HCT116 (cell line): ENCODE results near the gene DHX15. TPM values are rescaled to one million over a fixed set of nuclear protein-coding genes. Genes with fewer than 3 reads are reported as not detected.

Source experiments
- ATAC-seq: fragments of 200-7000 bp; cut with Tn5 transposase; 2 replicates; pipeline ENCODE4 v1.9.1; 2020; ENCODE audit warnings: mild to moderate bottlenecking, moderate library complexity
- BruUV-seq: library from RNA; stranded (reverse); fragments of 400-500 nt; replicated peaks from 2 replicates; lab custom pipeline; 2021; lab: Mats Ljungman, UMichigan
- CTCF ChIA-PET: fragments of 300-600 bp; sonication (Branson Sonifier 250); formaldehyde crosslinking; loops from one replicate; lab custom pipeline; 2021; ENCODE audit warnings: antibody characterized with exemption; lab: Charles Lee
- POLR2A ChIA-PET: fragments of 300-600, 350-600 bp; sonication (Branson Sonifier 250); formaldehyde crosslinking; loops from one replicate; lab custom pipeline; 2021; ENCODE audit warnings: antibody characterized with exemption; lab: Charles Lee
- RAD21 ChIA-PET, 2 experiments: fragments of 300-600 bp; sonication (Branson Sonifier 250); formaldehyde crosslinking; loops; one replicate each; lab custom pipeline; 2023; ENCODE audit warnings: low total read pairs in 2 of 2; ENCODE audit not compliant: uncharacterized antibody in 2 of 2, unreplicated experiment in 2 of 2, low non-redundant PET in 1 of 2; lab: Charles Lee
- DNase-seq: peaks from one replicate; pipeline ENCODE4 v3.0.0-alpha.2; 2010; ENCODE audit warnings: low read depth, low spot score
- H2AFZ ChIP-seq: fragments of 200-600 bp; shearing (Covaris generic), sonication (generic); 2 replicates; pipeline ENCODE4 v1.6.1; 2017; ENCODE audit warnings: low read depth, mixed run types, mixed read lengths, antibody characterized with exemption, low read length; ENCODE audit not compliant: poor library complexity, severe bottlenecking
- H3K27ac ChIP-seq: 2 replicates; pipeline ENCODE4 v1.5.1; 2012; ENCODE audit warnings: low read depth, low read length
- H3K27me3 ChIP-seq: fragments of 200-600 bp; sonication (generic); 2 replicates; pipeline ENCODE4 v1.6.1; 2016; ENCODE audit warnings: mixed run types, low read length, mixed read lengths; ENCODE audit not compliant: insufficient read depth
- H3K36me3 ChIP-seq, 2 experiments: fragments of 200-500 bp in 1 of 2; fragments of 200-600 bp in 1 of 2; sonication (Bioruptor generic) in 1 of 2; sonication (generic) in 1 of 2; 2 replicates each; pipeline versions ENCODE4 v1.5.1 to v1.6.1; 2014 to 2016; ENCODE audit warnings: low read length in 2 of 2, inconsistent platforms in 1 of 2, mixed read lengths in 1 of 2, mixed run types in 1 of 2; ENCODE audit not compliant: insufficient read depth in 2 of 2, control insufficient read depth in 1 of 2
- H3K4me1 ChIP-seq, 2 experiments: fragments of 200-600 bp in 1 of 2; sonication (generic) in 1 of 2; 2 replicates each; pipeline versions ENCODE4 v1.5.1 to v1.6.1; 2012 to 2017; ENCODE audit warnings: low read length in 2 of 2, inconsistent platforms in 1 of 2, mild to moderate bottlenecking in 1 of 2, mixed read lengths in 1 of 2, mixed run types in 1 of 2, moderate library complexity in 1 of 2; ENCODE audit not compliant: insufficient read depth in 2 of 2, control insufficient read depth in 1 of 2
- H3K4me2 ChIP-seq: fragments of 200-600 bp; sonication (generic); 2 replicates; pipeline ENCODE4 v1.6.1; 2017; ENCODE audit warnings: mixed run types, low read length, mixed read lengths
- H3K4me3 ChIP-seq, 2 experiments: fragments of 200-600 bp in 1 of 2; sonication (generic) in 1 of 2; replicated peaks in 1 of 2; 2 replicates each; pipeline ENCODE4 v1.5.1; 2011 to 2016; ENCODE audit warnings: low read length in 2 of 2, control low read depth in 1 of 2, low read depth in 1 of 2, mild to moderate bottlenecking in 1 of 2, mixed read lengths in 1 of 2, mixed run types in 1 of 2
- H3K79me2 ChIP-seq: fragments of 200-600 bp; sonication (generic); 2 replicates; pipeline ENCODE4 v1.6.1; 2017; ENCODE audit warnings: mild to moderate bottlenecking, mixed run types, low read length, moderate library complexity, mixed read lengths; ENCODE audit not compliant: insufficient read depth
- H3K9ac ChIP-seq: fragments of 200-600 bp; sonication (generic); 2 replicates; pipeline ENCODE4 v1.6.1; 2016; ENCODE audit warnings: low read length, mixed read lengths
- H3K9me2 ChIP-seq: fragments of 200-600 bp; sonication (generic), shearing (Covaris generic); 2 replicates; pipeline ENCODE4 v1.6.1; 2017; ENCODE audit warnings: mixed run types, mild to moderate bottlenecking, moderate library complexity; ENCODE audit not compliant: insufficient read depth
- H3K9me3 ChIP-seq, 2 experiments: fragments of 200-500 bp in 1 of 2; fragments of 200-600 bp in 1 of 2; sonication (Bioruptor generic) in 1 of 2; sonication (generic) in 1 of 2; 2 replicates each; pipeline ENCODE4 v1.6.1; 2014 to 2017; ENCODE audit warnings: low read length in 2 of 2, mixed read lengths in 2 of 2, inconsistent platforms in 1 of 2, low read depth in 1 of 2, mild to moderate bottlenecking in 1 of 2, mixed run types in 1 of 2, moderate library complexity in 1 of 2; ENCODE audit not compliant: control insufficient read depth in 1 of 2, insufficient read depth in 1 of 2
- H4K20me1 ChIP-seq: fragments of 200-600 bp; sonication (generic), shearing (Covaris generic); 2 replicates; pipeline ENCODE4 v1.6.1; 2017; ENCODE audit warnings: mixed run types, mild to moderate bottlenecking, moderate library complexity; ENCODE audit not compliant: insufficient read depth
- CBX3 ChIP-seq: IDR thresholded peaks from 2 replicates; pipeline ENCODE4 v1.6.1; 2012; ENCODE audit warnings: low read depth
- CEBPB ChIP-seq: IDR thresholded peaks from 2 replicates; pipeline ENCODE4 v1.6.1; 2012; ENCODE audit warnings: low read depth
- EGR1 ChIP-seq: IDR thresholded peaks from 2 replicates; pipeline ENCODE4 v1.6.1; 2012; ENCODE audit warnings: low read depth
- ELF1 ChIP-seq: IDR thresholded peaks from 2 replicates; pipeline ENCODE4 v1.6.1; 2012; ENCODE audit warnings: low read depth, borderline replicate concordance
- EZH2 ChIP-seq: fragments of 200-600 bp; sonication (generic); IDR thresholded peaks from 2 replicates; pipeline ENCODE4 v1.6.1; 2017; ENCODE audit warnings: antibody characterized with exemption, mixed run types
- EZH2phosphoT487 ChIP-seq: fragments of 200-600 bp; IDR thresholded peaks from 2 replicates; pipeline ENCODE4 v1.6.1; 2018; ENCODE audit warnings: antibody characterized with exemption, borderline replicate concordance
- FOSL1 ChIP-seq: IDR thresholded peaks from 2 replicates; pipeline ENCODE4 v1.6.1; 2012; ENCODE audit warnings: low read depth
- POLR2A ChIP-seq: IDR thresholded peaks from 2 replicates; pipeline ENCODE4 v1.7.0; 2011; ENCODE audit warnings: borderline replicate concordance; ENCODE audit not compliant: insufficient read depth, insufficient read length; ENCODE audit errors: extremely low read depth
- SP1 ChIP-seq: IDR thresholded peaks from 2 replicates; pipeline ENCODE4 v1.6.1; 2012; ENCODE audit warnings: low read depth
- ZNF274 ChIP-seq: fragments of 200-500 bp; sonication (Bioruptor generic); IDR thresholded peaks from 2 replicates; pipeline ENCODE4 v1.6.1; 2014; ENCODE audit warnings: mild to moderate bottlenecking, low read depth, low read length, inconsistent platforms
- intact Hi-C: fragments of 100-400 bp; cut with micrococcal nuclease; formaldehyde crosslinking; loops from 2 replicates; pipeline ENCODE4 v1.10.0; 2022
- total RNA-seq: library from RNA; stranded (reverse); gene quantifications from one replicate; pipeline ENCODE4 v1.2.1, GENCODE V29; 2021; ENCODE audit not compliant: unreplicated experiment
- TF ChIP-seq, protein P1 (sequence below), 3 experiments: fragments of 200-600 bp in 1 of 3; sonication (generic) in 1 of 3; IDR thresholded peaks in 2 of 3; conservative IDR thresholded peaks in 1 of 3; 2 replicates each; pipeline ENCODE4 v1.5.1; 2012 to 2017; ENCODE audit warnings: low read depth in 2 of 3, low read length in 2 of 3, antibody characterized with exemption in 1 of 3, borderline replicate concordance in 1 of 3, control low read depth in 1 of 3, mild to moderate bottlenecking in 1 of 3, mixed read lengths in 1 of 3, mixed run types in 1 of 3, moderate library complexity in 1 of 3; ENCODE audit not compliant: insufficient read depth in 1 of 3
- TF ChIP-seq, protein P2 (sequence below): IDR thresholded peaks from 2 replicates; pipeline ENCODE4 v1.6.1; 2012

The DHX15 gene
- total RNA-seq, 1 experiment from 2014 or later, result 195 TPM

DNA sequence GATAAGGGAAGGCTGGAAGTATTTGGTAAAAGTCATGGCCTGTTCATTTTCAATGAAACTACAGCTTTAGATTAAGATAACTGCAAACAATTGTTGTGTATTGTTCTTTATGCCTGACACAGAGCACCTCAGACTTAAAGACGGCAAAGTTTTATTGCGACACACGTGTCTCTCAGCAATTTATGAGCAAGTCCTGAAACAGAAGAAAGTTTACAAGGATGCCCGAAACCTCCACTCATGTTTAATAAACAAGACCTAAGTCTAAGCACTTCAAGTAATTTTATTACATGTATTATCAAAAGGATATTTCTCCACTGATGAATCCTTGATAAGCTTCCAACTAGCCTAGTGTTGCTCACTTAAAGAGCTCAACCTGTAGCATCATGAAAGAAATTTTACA, 51.0 kb downstream of the DHX15 start:
- Histone ChIP-seq H3K9me2 (no peaks in the 10 kb centered on the region), H3K4me3 (no peak overlapping the region), H4K20me1 (peaks cover 49% of the 10 kb centered on the region), H3K27me3 (no peaks in the 10 kb centered on the region), H3K79me2 (peaks cover 97% of the 10 kb centered on the region), H3K4me2 (no peak overlapping the region), H3K9ac (no peak overlapping the region), H2AFZ (no peak overlapping the region), H3K4me1 (no peaks in the 10 kb centered on the region), H3K9me3 (no peaks in the 10 kb centered on the region), H3K36me3 (peaks cover 54 to 55% of the 10 kb centered on the region in 2 experiments), H3K27ac (no peak overlapping the region)
- ChIA-PET RAD21 (no interaction called here), CTCF (interaction anchor here (2.5 kb wide), 1 partner anchor 18 kb away, joined by 8 read pairs; no protein-coding TSS in a partner anchor), POLR2A (no interaction called here)
- ATAC-seq (no peak), DNase-seq (no peak)
- intact Hi-C loops, result no loop called here
- TF ChIP-seq CEBPB (no peak), EGR1 (no peak), ELF1 (no peak), EZH2phosphoT487 (no peak), FOSL1 (no peak), POLR2A (no peak), EZH2 (no peak), CBX3 (no peak)
- TF ChIP-seq, protein P1, sequence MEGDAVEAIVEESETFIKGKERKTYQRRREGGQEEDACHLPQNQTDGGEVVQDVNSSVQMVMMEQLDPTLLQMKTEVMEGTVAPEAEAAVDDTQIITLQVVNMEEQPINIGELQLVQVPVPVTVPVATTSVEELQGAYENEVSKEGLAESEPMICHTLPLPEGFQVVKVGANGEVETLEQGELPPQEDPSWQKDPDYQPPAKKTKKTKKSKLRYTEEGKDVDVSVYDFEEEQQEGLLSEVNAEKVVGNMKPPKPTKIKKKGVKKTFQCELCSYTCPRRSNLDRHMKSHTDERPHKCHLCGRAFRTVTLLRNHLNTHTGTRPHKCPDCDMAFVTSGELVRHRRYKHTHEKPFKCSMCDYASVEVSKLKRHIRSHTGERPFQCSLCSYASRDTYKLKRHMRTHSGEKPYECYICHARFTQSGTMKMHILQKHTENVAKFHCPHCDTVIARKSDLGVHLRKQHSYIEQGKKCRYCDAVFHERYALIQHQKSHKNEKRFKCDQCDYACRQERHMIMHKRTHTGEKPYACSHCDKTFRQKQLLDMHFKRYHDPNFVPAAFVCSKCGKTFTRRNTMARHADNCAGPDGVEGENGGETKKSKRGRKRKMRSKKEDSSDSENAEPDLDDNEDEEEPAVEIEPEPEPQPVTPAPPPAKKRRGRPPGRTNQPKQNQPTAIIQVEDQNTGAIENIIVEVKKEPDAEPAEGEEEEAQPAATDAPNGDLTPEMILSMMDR (IDR thresholded peaks at IDR 0.05 in 2 of 3, conservative IDR thresholded peaks at IDR 0.05 in 1 of 3; ENCODE audit: borderline replicate concordance in 1 of 3, insufficient read depth in 1 of 3, low read depth in 2 of 3, low read length in 2 of 3), result no peak
- no TSS peak for BruUV-seq

DNA sequence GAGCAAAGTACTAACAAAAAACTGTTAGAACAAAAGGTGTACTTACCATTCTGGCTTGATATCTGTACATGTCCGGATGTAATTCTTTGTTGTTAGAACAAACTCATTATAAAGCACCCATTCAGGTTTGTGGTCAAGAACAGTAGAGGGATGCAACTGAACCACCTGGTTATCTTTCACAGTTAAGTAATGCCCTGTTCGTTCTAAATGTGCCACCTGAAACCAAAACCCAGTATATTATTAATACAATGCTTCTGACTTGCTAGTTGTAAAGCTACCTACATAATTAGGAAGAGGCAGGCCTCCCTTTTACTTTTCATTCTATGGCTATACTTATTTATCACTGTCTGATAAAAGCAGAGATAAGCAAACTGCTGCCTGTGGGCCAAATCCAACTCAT, 54.8 kb downstream of the DHX15 start:
- DNase-seq, result no peak
- intact Hi-C loops, result no loop called here
- no peaks in the 10 kb centered on the region for H3K4me1 ChIP-seq
- ChIA-PET CTCF (no interaction called here), RAD21 (no interaction called here), POLR2A (no interaction called here)
- no peak for ATAC-seq
- H2AFZ ChIP-seq, result no peak overlapping the region
- H3K4me2 ChIP-seq, result no peak overlapping the region
- no peak overlapping the region for H3K9ac ChIP-seq
- no TSS peak for BruUV-seq
- no peak for TF ChIP-seq EZH2
- TF ChIP-seq ZNF274, result no peak
- no peak for TF ChIP-seq SP1
- TF ChIP-seq, protein P2, sequence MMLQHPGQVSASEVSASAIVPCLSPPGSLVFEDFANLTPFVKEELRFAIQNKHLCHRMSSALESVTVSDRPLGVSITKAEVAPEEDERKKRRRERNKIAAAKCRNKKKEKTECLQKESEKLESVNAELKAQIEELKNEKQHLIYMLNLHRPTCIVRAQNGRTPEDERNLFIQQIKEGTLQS, result no peak
- H3K36me3 ChIP-seq, result peaks cover 52 to 65% of the 10 kb centered on the region in 2 experiments
- no peaks in the 10 kb centered on the region for H3K9me2 ChIP-seq
- H3K27ac ChIP-seq, result no peak overlapping the region
- peaks cover 43% of the 10 kb centered on the region; the same call in 1 of the 2 replicates for H4K20me1 ChIP-seq
- H3K4me3 ChIP-seq, result no peak overlapping the region
- H3K79me2 ChIP-seq, result peaks cover 97% of the 10 kb centered on the region
- no peaks in the 10 kb centered on the region for H3K27me3 ChIP-seq
- no peaks in the 10 kb centered on the region for H3K9me3 ChIP-seq
